Hepatocyte (in vitro differentiated cells): ENCODE measurements around the gene IFNA17.

Experiments used
- CTCF ChIP-seq: fragments of 200-600 bp; sonication (generic); IDR thresholded peaks from 2 replicates; pipeline ENCODE4 v1.5.1; 2016; ENCODE audit warnings: antibody characterized with exemption, mild to moderate bottlenecking; ENCODE audit not compliant: poor library complexity
- EZH2 ChIP-seq: fragments of 200-600 bp; sonication (generic); IDR thresholded peaks from 2 replicates; pipeline ENCODE4 v1.6.1; 2016; ENCODE audit warnings: antibody characterized with exemption, mild to moderate bottlenecking, borderline replicate concordance
- EZH2phosphoT487 ChIP-seq: fragments of 200-600 bp; sonication (generic); IDR thresholded peaks from one replicate; pipeline ENCODE4 v1.6.1; 2018; ENCODE audit warnings: antibody characterized with exemption, mild to moderate bottlenecking, low read depth, moderate library complexity; ENCODE audit not compliant: unreplicated experiment, severe bottlenecking

GRCh38 chr9:21266733-21267484 is 38.9 kb upstream of the IFNA17 start:
- TF ChIP-seq EZH2: no peak
- TF ChIP-seq EZH2phosphoT487: no peak
- no peak for TF ChIP-seq CTCF
